ENCODE measurements around the gene TMSB15B.
A peak's percentile ranks its signal among the peaks of the same experiment; 100 is the strongest.
"Not testable (repeated sequence)": the region's sequence is repeated elsewhere in the genome, so short reads cannot be mapped to it uniquely, and the experiment has no call there.

TMSB15B gene

DNA sequence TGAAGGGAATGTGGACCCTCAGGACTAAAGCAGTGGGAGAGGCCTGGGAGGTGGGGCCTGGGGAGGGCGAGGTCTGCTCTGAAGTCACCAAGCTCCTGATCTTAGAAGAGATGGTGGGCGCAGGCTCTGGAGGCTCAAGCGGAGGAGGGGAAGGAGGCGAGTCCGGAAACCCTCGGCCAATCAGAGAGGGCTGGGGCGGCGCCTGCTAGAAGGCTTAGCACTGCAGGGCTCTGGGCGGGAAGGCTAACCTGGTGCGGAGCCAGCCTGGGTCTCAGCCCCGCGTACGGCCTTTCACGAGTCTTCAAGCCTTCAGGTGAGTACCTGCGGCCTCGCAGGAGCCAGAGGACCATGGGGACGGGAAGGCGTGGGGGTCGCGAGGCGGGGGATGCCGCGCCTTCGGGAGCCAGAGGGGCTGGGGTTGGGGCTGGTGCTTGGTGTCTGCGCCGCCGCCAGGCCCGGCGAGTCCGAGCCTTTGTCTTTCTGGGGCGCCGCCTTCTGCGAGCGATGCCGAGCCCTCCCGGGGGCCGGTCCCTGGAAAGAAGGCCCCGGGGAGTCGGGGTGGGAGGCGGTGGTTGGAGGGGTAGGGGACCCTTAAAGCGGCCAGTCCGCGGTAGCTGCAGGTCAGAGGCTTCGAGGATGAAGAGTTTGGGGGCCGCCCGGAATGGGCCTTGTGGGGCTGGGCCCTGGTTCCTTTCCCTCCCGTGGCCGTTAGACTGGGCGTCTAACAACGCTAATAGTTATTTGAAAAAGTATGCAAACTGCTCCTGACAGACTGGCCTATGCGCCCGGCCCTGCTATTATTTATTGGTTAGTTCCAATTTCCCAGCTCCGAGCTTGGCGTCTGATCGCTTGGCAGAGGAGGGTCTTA is at the start of gene TMSB15B:
TMSB15B (plus strand) TSS at position 217 of the 868 bp plus-strand sequence.
- DNase-seq (ENCODE audit: low read depth), result not testable (repeated sequence)

GRCh38 chrX:103913356-103914020 is 48.9 kb upstream of the TMSB15B start:
- peak; percentile 9 for DNase-seq (ENCODE audit: low read depth)

DNA sequence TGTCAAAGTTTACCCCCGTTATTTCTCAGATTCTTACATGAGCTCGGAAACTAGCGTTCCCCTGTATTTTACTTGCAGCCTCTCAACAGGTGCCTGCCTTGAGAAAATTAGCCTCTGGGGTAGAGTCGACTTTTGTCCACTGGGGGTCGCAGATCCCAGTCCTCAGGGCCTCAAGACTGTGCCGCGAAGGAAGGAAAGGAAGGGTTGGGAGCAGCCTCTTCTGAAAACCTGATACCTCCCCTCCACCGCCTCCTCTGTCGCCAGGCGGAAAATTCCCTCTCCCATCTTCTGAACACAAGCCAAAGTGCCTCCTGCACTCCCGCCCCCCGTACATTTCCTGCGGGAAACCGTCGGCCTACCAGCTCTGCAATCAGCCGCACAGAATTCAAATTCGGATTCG is 44.4 kb upstream of the TMSB15B start:
- peak; percentile 40 for DNase-seq (ENCODE audit: low read depth)

GRCh38 chrX:103918571-103919269 is 43.7 kb upstream of the TMSB15B start:
- DNase-seq (ENCODE audit: low read depth), result peak; percentile 31

DNA sequence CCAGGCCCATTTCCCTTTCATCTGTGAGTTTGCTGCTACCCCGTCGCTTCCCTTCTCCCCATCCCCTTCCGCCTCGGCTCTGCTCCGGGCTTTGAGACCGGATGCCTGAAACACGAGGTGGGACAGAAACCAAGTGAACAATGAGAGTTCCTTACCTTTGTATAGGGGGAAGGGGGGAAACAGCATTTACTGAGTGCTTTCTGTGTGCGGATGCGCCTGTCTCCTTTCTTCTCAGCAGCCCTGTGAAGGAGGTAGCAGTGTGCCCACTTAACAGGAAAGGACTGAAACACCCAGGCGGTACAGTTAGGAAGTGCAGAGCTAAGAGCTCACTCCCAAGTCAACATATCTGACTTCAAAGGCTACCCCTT is 43.2 kb upstream of the TMSB15B start:
- DNase-seq (ENCODE audit: low read depth), result peak; percentile 24

DNA sequence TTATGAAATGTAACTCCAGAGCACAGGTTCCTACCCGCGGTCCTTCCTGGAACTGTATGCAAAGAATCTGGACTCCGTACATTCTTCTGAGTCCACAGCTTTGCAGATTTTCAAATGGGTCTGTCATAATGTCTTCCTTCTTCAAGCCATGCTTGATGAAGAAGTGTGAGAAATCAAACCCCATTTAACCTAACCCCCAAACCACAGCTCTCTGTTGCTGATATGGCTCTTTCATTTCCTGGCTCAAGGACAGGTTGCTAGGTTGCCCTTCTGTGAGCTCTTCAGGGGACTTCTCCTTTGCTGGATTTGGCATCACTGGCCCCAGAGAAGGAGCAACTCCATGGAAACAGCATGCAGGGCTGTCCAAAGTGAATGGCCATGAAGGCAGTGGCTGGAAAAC is 41.9 kb upstream of the TMSB15B start:
- not testable (repeated sequence) for DNase-seq (ENCODE audit: low read depth)

- no peak for DNase-seq (ENCODE audit: low read depth)
Observed at GRCh38 chrX:103927030-103927429, 35.4 kb upstream of the TMSB15B start.

DNA sequence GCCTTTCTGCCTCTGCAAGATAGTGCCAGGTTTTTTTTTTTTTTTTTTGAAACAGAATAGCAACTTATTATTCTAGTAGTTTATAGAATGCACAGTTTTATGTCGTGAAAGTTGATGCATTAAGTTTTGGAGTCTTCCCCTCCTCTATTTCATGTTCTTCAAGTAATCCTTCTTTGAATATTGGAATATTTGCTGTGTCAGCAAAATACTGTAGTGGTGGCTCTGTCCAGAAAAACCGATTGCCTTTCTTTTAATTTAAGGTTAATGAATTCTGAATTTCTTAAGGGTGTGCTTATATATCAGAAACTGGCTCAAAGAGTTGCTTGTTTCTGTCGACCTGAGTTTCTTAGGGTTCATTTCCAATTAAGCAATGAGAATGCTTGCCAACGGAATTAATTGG is 34.8 kb upstream of the TMSB15B start:
- no peak for DNase-seq (ENCODE audit: low read depth)

- no peak for DNase-seq (ENCODE audit: low read depth)
Observed at GRCh38 chrX:103932133-103932532, 30.3 kb upstream of the TMSB15B start.

GRCh38 chrX:103940257-103940656 is 22.2 kb upstream of the TMSB15B start:
- DNase-seq (ENCODE audit: low read depth), result not testable (repeated sequence)

GRCh38 chrX:103941201-103941975 is 21.0 kb upstream of the TMSB15B start:
- peak; percentile 19 for DNase-seq (ENCODE audit: low read depth)

DNA sequence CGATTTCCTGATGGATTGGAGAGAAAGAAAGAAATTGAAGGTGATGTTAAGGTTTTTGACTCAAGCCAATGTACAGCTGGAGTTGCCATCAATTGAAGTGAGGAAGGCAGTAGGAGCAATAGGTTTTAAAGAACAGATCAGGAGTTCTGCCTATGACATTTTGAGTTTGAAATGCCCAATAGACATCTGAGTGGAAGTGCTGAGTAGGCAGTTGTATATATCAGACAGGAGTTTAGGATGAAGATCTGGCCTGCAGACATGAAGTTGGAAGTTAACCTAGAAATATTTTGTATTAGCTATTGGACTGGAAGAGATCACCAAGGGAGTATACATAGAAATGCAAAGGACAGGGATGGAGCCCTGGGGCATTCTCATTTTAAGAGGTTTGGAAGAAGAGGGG is 12.9 kb upstream of the TMSB15B start:
- no peak for DNase-seq (ENCODE audit: low read depth)

GRCh38 chrX:103953353-103953752 is 9.1 kb upstream of the TMSB15B start:
- no peak for DNase-seq (ENCODE audit: low read depth)

- DNase-seq (ENCODE audit: low read depth), result no peak
Observed at GRCh38 chrX:103954259-103954658, 8.2 kb upstream of the TMSB15B start.

GRCh38 chrX:103960599-103960998 is 1.8 kb upstream of the TMSB15B start:
- not testable (repeated sequence) for DNase-seq (ENCODE audit: low read depth)

- not testable (repeated sequence) for DNase-seq (ENCODE audit: low read depth)
Observed at GRCh38 chrX:103983508-103983907, 21.1 kb downstream of the TMSB15B start.

DNA sequence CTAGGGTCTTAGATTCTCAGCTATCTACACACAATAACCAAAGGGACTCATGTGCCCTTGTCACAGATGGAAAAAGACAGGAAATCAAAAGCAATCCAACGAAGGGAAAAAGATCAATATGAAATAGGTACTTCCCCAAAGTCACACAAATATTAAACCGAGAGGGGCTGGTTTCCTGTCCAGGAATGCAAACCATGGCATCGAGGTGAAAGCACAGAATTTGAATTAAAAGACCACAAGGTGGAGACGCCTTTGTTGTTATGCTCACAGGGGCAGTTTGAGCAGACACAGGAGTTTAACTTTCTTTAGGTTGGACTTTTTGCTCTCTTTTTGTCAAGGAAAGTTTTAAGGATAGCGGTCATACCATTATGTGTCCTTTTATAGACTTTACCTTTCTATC is 36.8 kb downstream of the TMSB15B start:
- DNase-seq (ENCODE audit: low read depth), result no peak

DNA sequence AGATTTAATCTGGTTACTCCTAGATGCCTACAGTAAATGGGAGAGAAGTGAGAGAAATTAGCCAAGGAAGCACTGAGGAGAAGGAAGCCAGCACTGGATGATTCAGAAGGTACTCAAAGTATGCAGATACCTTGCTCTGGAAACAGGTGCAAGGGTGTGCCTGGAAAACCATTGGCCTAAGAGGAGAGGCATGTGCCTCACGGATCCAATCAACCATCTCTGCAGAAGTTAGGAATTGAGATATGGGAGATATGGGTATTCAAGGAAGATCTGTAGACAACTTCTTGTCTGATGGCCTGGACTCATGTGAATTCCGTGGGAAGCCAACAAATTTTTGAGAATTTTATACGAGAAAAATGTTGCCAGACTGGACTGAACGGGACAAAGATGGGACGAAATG is 46.4 kb downstream of the TMSB15B start:
- no peak for DNase-seq (ENCODE audit: low read depth)

DNA sequence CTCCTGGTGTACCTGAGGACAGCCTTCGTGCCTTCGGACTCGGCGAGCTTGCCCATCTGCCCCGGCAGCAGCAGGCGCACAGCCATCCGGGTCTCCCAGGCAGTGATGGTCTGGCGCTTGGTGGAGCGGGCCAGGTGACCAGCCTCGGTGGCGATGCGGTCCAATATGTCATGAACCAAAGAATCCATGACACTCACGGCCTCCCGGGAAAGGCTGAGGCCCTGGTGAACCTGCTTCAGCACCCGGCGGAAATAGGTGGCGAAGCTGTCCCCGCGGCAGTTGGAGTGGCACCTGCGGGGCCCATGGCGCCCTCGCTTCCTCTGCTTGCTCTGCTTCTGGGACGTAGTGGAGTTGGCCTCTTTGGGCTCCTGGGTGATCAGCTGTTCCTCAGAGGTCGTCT is 50.7 kb downstream of the TMSB15B start:
- no peak for DNase-seq (ENCODE audit: low read depth)

DNA sequence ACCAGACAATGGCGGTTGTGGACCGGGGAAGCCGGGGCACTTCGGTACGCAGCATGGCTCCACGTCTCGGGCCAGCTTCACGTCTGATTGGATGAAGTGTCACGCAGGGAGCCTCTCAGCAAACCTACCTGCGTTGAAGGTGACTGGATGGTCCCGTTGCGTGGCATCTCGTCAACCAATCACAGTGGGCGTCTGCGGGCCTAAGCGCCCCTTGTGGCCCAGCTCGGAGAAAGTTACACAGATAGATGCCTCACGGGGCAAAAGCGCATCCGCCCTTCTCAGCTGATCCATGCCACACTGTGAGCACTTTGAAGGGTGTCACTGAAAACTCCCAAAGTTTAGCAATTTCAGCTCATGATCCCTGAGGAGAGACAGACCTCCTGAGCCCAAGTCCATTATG is 51.2 kb downstream of the TMSB15B start, which contains the start of gene H2BW1:
H2BW1 (minus strand) TSS at position 103 of the 400 bp plus-strand sequence. CDS start 132 bp downstream, outside the sequence.
- no peak for DNase-seq (ENCODE audit: low read depth)

DNA sequence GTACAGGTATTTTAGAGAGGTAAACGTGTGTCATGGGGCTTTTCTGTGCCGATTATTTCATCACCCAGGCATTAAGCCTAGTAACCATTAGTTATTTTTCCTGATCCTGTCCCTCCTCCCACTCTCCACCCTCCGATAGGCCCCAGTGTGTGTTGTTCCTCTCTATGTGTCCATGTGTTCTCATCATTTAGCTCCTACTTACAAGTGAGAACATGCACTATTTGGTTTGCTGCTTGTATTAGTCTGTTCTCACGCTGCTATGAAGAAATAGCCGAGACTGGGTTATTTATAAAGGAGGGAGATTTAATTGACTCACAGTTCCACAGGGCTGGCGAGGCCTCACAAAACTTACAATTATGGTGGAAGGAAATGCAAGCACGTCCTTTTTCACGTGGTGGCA is 53.1 kb downstream of the TMSB15B start:
- DNase-seq (ENCODE audit: low read depth), result not testable (repeated sequence)
